HCT116 (cell line): ENCODE results near the gene RSRC1.

Experiments used
- CEBPB ChIP-seq: IDR thresholded peaks from 2 replicates; pipeline ENCODE4 v1.6.1; 2012; ENCODE audit warnings: low read depth
- EGR1 ChIP-seq: IDR thresholded peaks from 2 replicates; pipeline ENCODE4 v1.6.1; 2012; ENCODE audit warnings: low read depth
- EZH2 ChIP-seq: fragments of 200-600 bp; sonication (generic); IDR thresholded peaks from 2 replicates; pipeline ENCODE4 v1.6.1; 2017; ENCODE audit warnings: antibody characterized with exemption, mixed run types
- EZH2phosphoT487 ChIP-seq: fragments of 200-600 bp; IDR thresholded peaks from 2 replicates; pipeline ENCODE4 v1.6.1; 2018; ENCODE audit warnings: antibody characterized with exemption, borderline replicate concordance
- POLR2A ChIP-seq: IDR thresholded peaks from 2 replicates; pipeline ENCODE4 v1.7.0; 2011; ENCODE audit warnings: borderline replicate concordance; ENCODE audit not compliant: insufficient read depth, insufficient read length; ENCODE audit errors: extremely low read depth
- POLR2AphosphoS5 ChIP-seq: IDR thresholded peaks from 2 replicates; pipeline ENCODE4 v1.6.1; 2011; ENCODE audit warnings: mild to moderate bottlenecking, low read depth, low read length, moderate library complexity
- SP1 ChIP-seq: IDR thresholded peaks from 2 replicates; pipeline ENCODE4 v1.6.1; 2012; ENCODE audit warnings: low read depth
- SRF ChIP-seq: IDR thresholded peaks from 2 replicates; pipeline ENCODE4 v1.6.1; 2012; ENCODE audit warnings: low read depth
- YY1 ChIP-seq: IDR thresholded peaks from 2 replicates; pipeline ENCODE4 v1.6.1; 2011; ENCODE audit warnings: low read length, low read depth, moderate library complexity, mild to moderate bottlenecking; ENCODE audit not compliant: insufficient replicate concordance; ENCODE audit errors: extremely low read depth
- ZNF274 ChIP-seq: fragments of 200-500 bp; sonication (Bioruptor generic); IDR thresholded peaks from 2 replicates; pipeline ENCODE4 v1.6.1; 2014; ENCODE audit warnings: mild to moderate bottlenecking, low read depth, low read length, inconsistent platforms
- TF ChIP-seq, protein P1 (sequence below): IDR thresholded peaks from 2 replicates; pipeline ENCODE4 v1.6.1; 2012
- TF ChIP-seq, protein P2 (sequence below), 3 experiments: fragments of 200-600 bp in 1 of 3; sonication (generic) in 1 of 3; IDR thresholded peaks in 2 of 3; conservative IDR thresholded peaks in 1 of 3; 2 replicates each; pipeline ENCODE4 v1.5.1; 2012 to 2017; ENCODE audit warnings: low read depth in 2 of 3, low read length in 2 of 3, antibody characterized with exemption in 1 of 3, borderline replicate concordance in 1 of 3, control low read depth in 1 of 3, mild to moderate bottlenecking in 1 of 3, mixed read lengths in 1 of 3, mixed run types in 1 of 3, moderate library complexity in 1 of 3; ENCODE audit not compliant: insufficient read depth in 1 of 3
- TF ChIP-seq, protein P3 (sequence below): IDR thresholded peaks from 2 replicates; pipeline ENCODE4 v1.6.1; 2012; ENCODE audit warnings: low read depth

DNA sequence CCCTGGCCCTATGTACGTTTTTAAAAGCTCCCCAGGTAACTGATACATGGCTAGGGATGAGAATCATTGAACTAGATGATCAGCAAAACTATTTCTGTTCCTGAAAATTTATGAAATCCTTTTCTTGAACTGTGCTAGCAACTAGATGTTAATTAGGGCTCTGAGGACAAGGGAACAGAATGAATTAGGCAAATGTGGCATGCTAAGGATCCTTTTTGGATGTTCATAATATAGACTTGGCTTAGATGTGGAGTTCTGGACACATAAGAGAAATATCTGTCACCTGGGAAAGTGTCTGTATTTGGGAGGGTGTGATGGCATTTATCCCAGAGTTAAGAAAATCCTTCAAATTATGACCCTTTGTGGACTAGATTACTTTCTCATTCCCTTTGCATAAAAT lies 71.2 kb downstream of the RSRC1 start:
- TF ChIP-seq, protein P1, sequence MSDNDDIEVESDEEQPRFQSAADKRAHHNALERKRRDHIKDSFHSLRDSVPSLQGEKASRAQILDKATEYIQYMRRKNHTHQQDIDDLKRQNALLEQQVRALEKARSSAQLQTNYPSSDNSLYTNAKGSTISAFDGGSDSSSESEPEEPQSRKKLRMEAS: no peak
- TF ChIP-seq, protein P2, sequence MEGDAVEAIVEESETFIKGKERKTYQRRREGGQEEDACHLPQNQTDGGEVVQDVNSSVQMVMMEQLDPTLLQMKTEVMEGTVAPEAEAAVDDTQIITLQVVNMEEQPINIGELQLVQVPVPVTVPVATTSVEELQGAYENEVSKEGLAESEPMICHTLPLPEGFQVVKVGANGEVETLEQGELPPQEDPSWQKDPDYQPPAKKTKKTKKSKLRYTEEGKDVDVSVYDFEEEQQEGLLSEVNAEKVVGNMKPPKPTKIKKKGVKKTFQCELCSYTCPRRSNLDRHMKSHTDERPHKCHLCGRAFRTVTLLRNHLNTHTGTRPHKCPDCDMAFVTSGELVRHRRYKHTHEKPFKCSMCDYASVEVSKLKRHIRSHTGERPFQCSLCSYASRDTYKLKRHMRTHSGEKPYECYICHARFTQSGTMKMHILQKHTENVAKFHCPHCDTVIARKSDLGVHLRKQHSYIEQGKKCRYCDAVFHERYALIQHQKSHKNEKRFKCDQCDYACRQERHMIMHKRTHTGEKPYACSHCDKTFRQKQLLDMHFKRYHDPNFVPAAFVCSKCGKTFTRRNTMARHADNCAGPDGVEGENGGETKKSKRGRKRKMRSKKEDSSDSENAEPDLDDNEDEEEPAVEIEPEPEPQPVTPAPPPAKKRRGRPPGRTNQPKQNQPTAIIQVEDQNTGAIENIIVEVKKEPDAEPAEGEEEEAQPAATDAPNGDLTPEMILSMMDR (IDR thresholded peaks at IDR 0.05 in 2 of 3, conservative IDR thresholded peaks at IDR 0.05 in 1 of 3; ENCODE audit: borderline replicate concordance in 1 of 3, insufficient read depth in 1 of 3, low read depth in 2 of 3, low read length in 2 of 3): no peak
- no peak for TF ChIP-seq SP1
- TF ChIP-seq EZH2: no peak
- no peak for TF ChIP-seq EGR1
- no peak for TF ChIP-seq POLR2A
- no peak for TF ChIP-seq ZNF274
- no peak for TF ChIP-seq CEBPB
- no peak for TF ChIP-seq POLR2AphosphoS5
- TF ChIP-seq, protein P3, sequence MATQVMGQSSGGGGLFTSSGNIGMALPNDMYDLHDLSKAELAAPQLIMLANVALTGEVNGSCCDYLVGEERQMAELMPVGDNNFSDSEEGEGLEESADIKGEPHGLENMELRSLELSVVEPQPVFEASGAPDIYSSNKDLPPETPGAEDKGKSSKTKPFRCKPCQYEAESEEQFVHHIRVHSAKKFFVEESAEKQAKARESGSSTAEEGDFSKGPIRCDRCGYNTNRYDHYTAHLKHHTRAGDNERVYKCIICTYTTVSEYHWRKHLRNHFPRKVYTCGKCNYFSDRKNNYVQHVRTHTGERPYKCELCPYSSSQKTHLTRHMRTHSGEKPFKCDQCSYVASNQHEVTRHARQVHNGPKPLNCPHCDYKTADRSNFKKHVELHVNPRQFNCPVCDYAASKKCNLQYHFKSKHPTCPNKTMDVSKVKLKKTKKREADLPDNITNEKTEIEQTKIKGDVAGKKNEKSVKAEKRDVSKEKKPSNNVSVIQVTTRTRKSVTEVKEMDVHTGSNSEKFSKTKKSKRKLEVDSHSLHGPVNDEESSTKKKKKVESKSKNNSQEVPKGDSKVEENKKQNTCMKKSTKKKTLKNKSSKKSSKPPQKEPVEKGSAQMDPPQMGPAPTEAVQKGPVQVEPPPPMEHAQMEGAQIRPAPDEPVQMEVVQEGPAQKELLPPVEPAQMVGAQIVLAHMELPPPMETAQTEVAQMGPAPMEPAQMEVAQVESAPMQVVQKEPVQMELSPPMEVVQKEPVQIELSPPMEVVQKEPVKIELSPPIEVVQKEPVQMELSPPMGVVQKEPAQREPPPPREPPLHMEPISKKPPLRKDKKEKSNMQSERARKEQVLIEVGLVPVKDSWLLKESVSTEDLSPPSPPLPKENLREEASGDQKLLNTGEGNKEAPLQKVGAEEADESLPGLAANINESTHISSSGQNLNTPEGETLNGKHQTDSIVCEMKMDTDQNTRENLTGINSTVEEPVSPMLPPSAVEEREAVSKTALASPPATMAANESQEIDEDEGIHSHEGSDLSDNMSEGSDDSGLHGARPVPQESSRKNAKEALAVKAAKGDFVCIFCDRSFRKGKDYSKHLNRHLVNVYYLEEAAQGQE: no peak
- no peak for TF ChIP-seq YY1
- no peak for TF ChIP-seq SRF
- TF ChIP-seq EZH2phosphoT487: no peak
